Activated naive CD8-positive, alpha-beta T cell treated with anti-CD3 and anti-CD28 coated beads for 36 hours (primary cell): ENCODE results near the gene ZBTB7C. TPM values are rescaled to one million over a fixed set of nuclear protein-coding genes. Genes with fewer than 3 reads are reported as not detected.

Source experiments
- DNase-seq: peaks from one replicate; pipeline ENCODE4 v3.0.0; 2021
- H3K27ac Mint-ChIP-seq: one replicate; pipeline ENCODE4 v1.8.0; 2022; ENCODE audit warnings: mild to moderate bottlenecking, moderate library complexity, mixed read lengths
- H3K27me3 Mint-ChIP-seq: one replicate; pipeline ENCODE4 v1.8.0; 2022; ENCODE audit warnings: mild to moderate bottlenecking, mixed read lengths
- H3K36me3 Mint-ChIP-seq: one replicate; pipeline ENCODE4 v1.8.0; 2021; ENCODE audit warnings: mild to moderate bottlenecking, mixed read lengths
- H3K4me1 Mint-ChIP-seq: one replicate; pipeline ENCODE4 v1.8.0; 2021; ENCODE audit warnings: mixed read lengths
- H3K4me3 Mint-ChIP-seq: one replicate; pipeline ENCODE4 v1.8.0; 2022; ENCODE audit warnings: mild to moderate bottlenecking, moderate library complexity, mixed read lengths
- H3K9me3 Mint-ChIP-seq: one replicate; pipeline ENCODE4 v1.8.0; 2022; ENCODE audit warnings: mixed read lengths
- total RNA-seq, 2 experiments: library from RNA; stranded (reverse); gene quantifications; one replicate each; pipeline ENCODE4 v1.2.3, GENCODE V29; 2021

ZBTB7C gene
- total RNA-seq, 2 experiments from 2014 or later: not detected

GRCh38 chr18:48194591-48195181 lies 214.5 kb downstream of the ZBTB7C start:
- H3K4me3 Mint-ChIP-seq: no peak overlapping the region
- no peak overlapping the region for H3K27ac Mint-ChIP-seq
- peaks cover 5% of the 10 kb centered on the region for H3K9me3 Mint-ChIP-seq
- H3K27me3 Mint-ChIP-seq: peaks cover 13% of the 10 kb centered on the region
- no peak for DNase-seq
- H3K4me1 Mint-ChIP-seq: no peaks in the 10 kb centered on the region
- no peaks in the 10 kb centered on the region for H3K36me3 Mint-ChIP-seq

- DNase-seq: no peak
- Mint-ChIP-seq H3K4me3 (no peak overlapping the region), H3K27ac (no peak overlapping the region), H3K4me1 (no peaks in the 10 kb centered on the region), H3K36me3 (no peaks in the 10 kb centered on the region), H3K9me3 (peaks cover 5% of the 10 kb centered on the region), H3K27me3 (peaks cover 9% of the 10 kb centered on the region)
Observed at GRCh38 chr18:48193521-48194492, 215.4 kb downstream of the ZBTB7C start.

GRCh38 chr18:48192542-48192941 lies 216.6 kb downstream of the ZBTB7C start:
- Mint-ChIP-seq H3K27me3 (peaks cover 9% of the 10 kb centered on the region), H3K9me3 (peaks cover 5% of the 10 kb centered on the region), H3K4me1 (no peaks in the 10 kb centered on the region), H3K27ac (no peak overlapping the region), H3K4me3 (no peak overlapping the region), H3K36me3 (no peaks in the 10 kb centered on the region)
- DNase-seq: no peak

- H3K9me3 Mint-ChIP-seq: peaks cover 4% of the 10 kb centered on the region
- no peaks in the 10 kb centered on the region for H3K4me1 Mint-ChIP-seq
- H3K27ac Mint-ChIP-seq: no peak overlapping the region
- H3K36me3 Mint-ChIP-seq: no peaks in the 10 kb centered on the region
- no peak for DNase-seq
- peaks cover 7% of the 10 kb centered on the region for H3K27me3 Mint-ChIP-seq
- no peak overlapping the region for H3K4me3 Mint-ChIP-seq
Observed at GRCh38 chr18:48191494-48191893, 217.7 kb downstream of the ZBTB7C start.

- DNase-seq: no peak
- peaks cover 5% of the 10 kb centered on the region for H3K27me3 Mint-ChIP-seq
- peaks cover 4% of the 10 kb centered on the region for H3K9me3 Mint-ChIP-seq
- no peak overlapping the region for H3K27ac Mint-ChIP-seq
- no peaks in the 10 kb centered on the region for H3K4me1 Mint-ChIP-seq
- H3K36me3 Mint-ChIP-seq: no peaks in the 10 kb centered on the region
- H3K4me3 Mint-ChIP-seq: no peak overlapping the region
Observed at GRCh38 chr18:48190994-48191393, 218.2 kb downstream of the ZBTB7C start.

GRCh38 chr18:48188609-48189008 lies 220.6 kb downstream of the ZBTB7C start:
- Mint-ChIP-seq H3K9me3 (no peaks in the 10 kb centered on the region), H3K27me3 (peaks cover 7% of the 10 kb centered on the region), H3K4me3 (no peak overlapping the region), H3K27ac (no peak overlapping the region), H3K36me3 (no peaks in the 10 kb centered on the region), H3K4me1 (no peaks in the 10 kb centered on the region)
- DNase-seq: no peak

- H3K27ac Mint-ChIP-seq: no peak overlapping the region
- H3K4me1 Mint-ChIP-seq: no peaks in the 10 kb centered on the region
Observed at GRCh38 chr18:48186861-48187260, 222.3 kb downstream of the ZBTB7C start.

GRCh38 chr18:48186131-48186766 lies 222.9 kb downstream of the ZBTB7C start:
- H3K27me3 Mint-ChIP-seq: peaks cover 7% of the 10 kb centered on the region
- no peak overlapping the region for H3K4me3 Mint-ChIP-seq
- no peak overlapping the region for H3K27ac Mint-ChIP-seq
- DNase-seq: no peak
- no peaks in the 10 kb centered on the region for H3K4me1 Mint-ChIP-seq
- no peaks in the 10 kb centered on the region for H3K36me3 Mint-ChIP-seq
- no peaks in the 10 kb centered on the region for H3K9me3 Mint-ChIP-seq

More at GRCh38 chr18:48186861-48187260, 222.3 kb downstream of the ZBTB7C start:
- peaks cover 7% of the 10 kb centered on the region for H3K27me3 Mint-ChIP-seq
- H3K9me3 Mint-ChIP-seq: no peaks in the 10 kb centered on the region
- no peak overlapping the region for H3K4me3 Mint-ChIP-seq
- H3K36me3 Mint-ChIP-seq: no peaks in the 10 kb centered on the region
- no peak for DNase-seq

GRCh38 chr18:48184118-48184517 lies 225.1 kb downstream of the ZBTB7C start:
- no peaks in the 10 kb centered on the region for H3K36me3 Mint-ChIP-seq
- H3K9me3 Mint-ChIP-seq: no peaks in the 10 kb centered on the region
- no peak for DNase-seq
- peaks cover 7% of the 10 kb centered on the region for H3K27me3 Mint-ChIP-seq
- H3K27ac Mint-ChIP-seq: no peak overlapping the region
- H3K4me3 Mint-ChIP-seq: no peak overlapping the region
- H3K4me1 Mint-ChIP-seq: no peaks in the 10 kb centered on the region

- no peaks in the 10 kb centered on the region for H3K36me3 Mint-ChIP-seq
- no peak overlapping the region for H3K27ac Mint-ChIP-seq
- DNase-seq: no peak
- no peak overlapping the region for H3K4me3 Mint-ChIP-seq
- no peaks in the 10 kb centered on the region for H3K4me1 Mint-ChIP-seq
- H3K9me3 Mint-ChIP-seq: no peaks in the 10 kb centered on the region
- peaks cover 7% of the 10 kb centered on the region for H3K27me3 Mint-ChIP-seq
Observed at GRCh38 chr18:48183613-48184012, 225.6 kb downstream of the ZBTB7C start.

- no peak overlapping the region for H3K4me3 Mint-ChIP-seq
- H3K4me1 Mint-ChIP-seq: no peaks in the 10 kb centered on the region
- H3K36me3 Mint-ChIP-seq: no peaks in the 10 kb centered on the region
- H3K27me3 Mint-ChIP-seq: peaks cover 7% of the 10 kb centered on the region
- H3K9me3 Mint-ChIP-seq: no peaks in the 10 kb centered on the region
- H3K27ac Mint-ChIP-seq: no peak overlapping the region
- no peak for DNase-seq
Observed at GRCh38 chr18:48182779-48183178, 226.4 kb downstream of the ZBTB7C start.

GRCh38 chr18:48181857-48182256 lies 227.3 kb downstream of the ZBTB7C start:
- DNase-seq: no peak
- no peaks in the 10 kb centered on the region for H3K4me1 Mint-ChIP-seq
- H3K36me3 Mint-ChIP-seq: no peaks in the 10 kb centered on the region
- no peak overlapping the region for H3K4me3 Mint-ChIP-seq
- H3K9me3 Mint-ChIP-seq: no peaks in the 10 kb centered on the region
- no peak overlapping the region for H3K27ac Mint-ChIP-seq
- H3K27me3 Mint-ChIP-seq: peaks cover 7% of the 10 kb centered on the region

GRCh38 chr18:48181087-48181823 lies 227.9 kb downstream of the ZBTB7C start:
- H3K36me3 Mint-ChIP-seq: no peaks in the 10 kb centered on the region
- H3K4me3 Mint-ChIP-seq: no peak overlapping the region
- no peaks in the 10 kb centered on the region for H3K4me1 Mint-ChIP-seq
- H3K9me3 Mint-ChIP-seq: no peaks in the 10 kb centered on the region
- H3K27me3 Mint-ChIP-seq: peaks cover 7% of the 10 kb centered on the region
- no peak overlapping the region for H3K27ac Mint-ChIP-seq
- DNase-seq: no peak

- H3K27ac Mint-ChIP-seq: no peak overlapping the region
- H3K27me3 Mint-ChIP-seq: no peaks in the 10 kb centered on the region
- H3K4me1 Mint-ChIP-seq: no peaks in the 10 kb centered on the region
- no peak for DNase-seq
- no peak overlapping the region for H3K4me3 Mint-ChIP-seq
- no peaks in the 10 kb centered on the region for H3K9me3 Mint-ChIP-seq
- H3K36me3 Mint-ChIP-seq: no peaks in the 10 kb centered on the region
Observed at GRCh38 chr18:48179666-48180065, 229.5 kb downstream of the ZBTB7C start.

GRCh38 chr18:48179001-48179400 lies 230.2 kb downstream of the ZBTB7C start:
- Mint-ChIP-seq H3K9me3 (no peaks in the 10 kb centered on the region), H3K4me3 (no peak overlapping the region), H3K27me3 (no peaks in the 10 kb centered on the region), H3K27ac (no peak overlapping the region), H3K36me3 (no peaks in the 10 kb centered on the region), H3K4me1 (no peaks in the 10 kb centered on the region)
- no peak for DNase-seq
